Loucy (cell line): ENCODE data around the gene SLC38A1.

Experiments used
- CTCF ChIP-seq: fragments of 200-600 bp; sonication (generic); conservative IDR thresholded peaks from 2 replicates; pipeline ENCODE4 v1.5.1; 2014; ENCODE audit warnings: mild to moderate bottlenecking, antibody characterized with exemption, low read length
- EZH2phosphoT487 ChIP-seq: fragments of 200-600 bp; IDR thresholded peaks from 2 replicates; pipeline ENCODE4 v1.6.1; 2018; ENCODE audit warnings: antibody characterized with exemption, mild to moderate bottlenecking, moderate library complexity, borderline replicate concordance

- no peak for TF ChIP-seq CTCF
- TF ChIP-seq EZH2phosphoT487, result no peak
These were observed 93.9 kb downstream of the SLC38A1 start for GRCh38 chr12:46174919-46175318.
